Omental fat pad (tissue), 4 donors: ENCODE measurements around the gene DCC. TPM values are rescaled to one million over a fixed set of nuclear protein-coding genes. Genes with fewer than 3 reads are reported as not detected.

Source experiments
- ATAC-seq: fragments of 150-250 bp; one replicate; pipeline ENCODE4 v1.9.1; 2016; ENCODE audit warnings: mild to moderate bottlenecking, moderate library complexity; ENCODE audit not compliant: low FRiP score
- DNase-seq: peaks from one replicate; pipeline ENCODE4 v3.0.0-alpha.2; 2019; ENCODE audit warnings: low spot score
- CTCF ChIP-seq, 3 donors: fragments of 450-650 bp; IDR thresholded peaks; one replicate each; pipeline ENCODE4 v1.5.1; 2016 to 2017; ENCODE audit warnings: antibody characterized with exemption in 3 of 3, mild to moderate bottlenecking in 3 of 3, moderate library complexity in 2 of 3
- total RNA-seq, 4 donors: library from RNA; depleted of rRNA; stranded (reverse); fragments of >200 nt; gene quantifications; one replicate each; pipeline ENCODE4 v1.1.0, GENCODE V29; 2016

The DCC gene
- total RNA-seq, 4 donors from 2014 or later: 0.12 to 0.63 TPM; not detected in 2

- DNase-seq: no peak
- no peak for TF ChIP-seq CTCF (IDR thresholded peaks at IDR 0.05)
- no peak for ATAC-seq
Measured at GRCh38 chr18:52475325-52475724, 135.3 kb downstream of the DCC start.

- DNase-seq: no peak
- ATAC-seq: no peak
- TF ChIP-seq CTCF (IDR thresholded peaks at IDR 0.05): no peak
Measured at GRCh38 chr18:52481116-52481515, 141.1 kb downstream of the DCC start.

- no peak for DNase-seq
- no peak for TF ChIP-seq CTCF (IDR thresholded peaks at IDR 0.05)
- ATAC-seq: no peak
Measured at GRCh38 chr18:52484977-52485376, 145.0 kb downstream of the DCC start.

GRCh38 chr18:52486052-52486451 lies 146.1 kb downstream of the DCC start:
- no peak for DNase-seq
- no peak for ATAC-seq
- no peak for TF ChIP-seq CTCF (IDR thresholded peaks at IDR 0.05)

- DNase-seq: no peak
- TF ChIP-seq CTCF (IDR thresholded peaks at IDR 0.05): no peak
- no peak for ATAC-seq
Measured at GRCh38 chr18:52489396-52490306, 149.7 kb downstream of the DCC start.

- ATAC-seq (no peak), DNase-seq (no peak)
- no peak for TF ChIP-seq CTCF (IDR thresholded peaks at IDR 0.05)
Measured at GRCh38 chr18:52496426-52496825, 156.4 kb downstream of the DCC start.

GRCh38 chr18:52499016-52499415 lies 159.0 kb downstream of the DCC start:
- no peak for DNase-seq
- TF ChIP-seq CTCF (IDR thresholded peaks at IDR 0.05): no peak
- ATAC-seq: no peak
